ENCODE measurements around the gene ZMAT3. TPM values are rescaled to one million over a fixed set of nuclear protein-coding genes. Genes with fewer than 3 reads are reported as not detected.

The ZMAT3 gene
- total RNA-seq, 1 donor from 2014 or later = 32.9 TPM

Other genes starting within 250 kb of the ZMAT3 start
- 25.1 and 26.0 TPM in 2 replicates for gene PIK3CA, start 76.5 kb upstream of the ZMAT3 start, total RNA-seq
- 0.88 and 1.0 TPM in 2 replicates for gene KCNMB3, start 179.3 kb upstream of the ZMAT3 start, total RNA-seq